ENCODE measurements around the gene MRPL17. TPM values are rescaled to one million over a fixed set of nuclear protein-coding genes. Genes with fewer than 3 reads are reported as not detected.
"Not testable (repeated sequence)": the region's sequence is repeated elsewhere in the genome, so short reads cannot be mapped to it uniquely, and the experiment has no call there.

Gene MRPL17
- total RNA-seq (2014; rRNA removed; shearing (Covaris generic); ENCODE audit: low replicate concordance), result 77.2 and 1,705 TPM in 2 replicates

GRCh38 chr11:6682936-6683861 is at the start of gene MRPL17:
Gene MRPL17, minus strand, starts transcription at chr11:6683340. Its CDS starts 44 bp downstream, at chr11:6683296.
- Histone ChIP-seq H3K27me3 (no peaks in the 10 kb centered on the region), H3K4me3 (peak within 1 kb of the TSS; percentile 95), H3K36me3 (peaks cover 24% of the 10 kb centered on the region), H3K9me3 (no peaks in the 10 kb centered on the region)
- DNase-seq, result peak; percentile 97

- Histone ChIP-seq H3K27me3 (no peaks in the 10 kb centered on the region), H3K4me3 (no peak overlapping the region), H3K9me3 (no peaks in the 10 kb centered on the region; the same call in 1 of the 2 replicates), H3K36me3 (no peaks in the 10 kb centered on the region)
- no peak for DNase-seq
Measured at GRCh38 chr11:6727971-6728760, 45.0 kb upstream of the MRPL17 start.

- Histone ChIP-seq H3K36me3 (no peaks in the 10 kb centered on the region), H3K9me3 (no peaks in the 10 kb centered on the region; the same call in 1 of the 2 replicates), H3K4me3 (no peak overlapping the region), H3K27me3 (no peaks in the 10 kb centered on the region)
- DNase-seq, result no peak
Measured at GRCh38 chr11:6725386-6725896, 42.3 kb upstream of the MRPL17 start.

GRCh38 chr11:6724013-6724412 is 40.9 kb upstream of the MRPL17 start:
- H3K27me3 ChIP-seq, result no peaks in the 10 kb centered on the region
- no peak overlapping the region for H3K4me3 ChIP-seq
- no peaks in the 10 kb centered on the region for H3K36me3 ChIP-seq
- H3K9me3 ChIP-seq, result no peaks in the 10 kb centered on the region; the same call in 1 of the 2 replicates
- DNase-seq, result no peak

- no peaks in the 10 kb centered on the region for H3K27me3 ChIP-seq
- no peaks in the 10 kb centered on the region for H3K36me3 ChIP-seq
- H3K4me3 ChIP-seq, result no peak overlapping the region
- no peaks in the 10 kb centered on the region; the same call in 1 of the 2 replicates for H3K9me3 ChIP-seq
- no peak for DNase-seq
Measured at GRCh38 chr11:6721343-6721742, 38.2 kb upstream of the MRPL17 start.

GRCh38 chr11:6719576-6719975 is 36.4 kb upstream of the MRPL17 start:
- Histone ChIP-seq H3K27me3 (no peaks in the 10 kb centered on the region), H3K4me3 (no peak overlapping the region), H3K36me3 (no peaks in the 10 kb centered on the region), H3K9me3 (peaks cover 2% of the 10 kb centered on the region; the same call in 1 of the 2 replicates)
- no peak for DNase-seq

- Histone ChIP-seq H3K27me3 (no peaks in the 10 kb centered on the region), H3K4me3 (no peak overlapping the region), H3K36me3 (no peaks in the 10 kb centered on the region), H3K9me3 (peaks cover 2% of the 10 kb centered on the region; the same call in 1 of the 2 replicates)
- DNase-seq, result no peak
Measured at GRCh38 chr11:6717426-6717825, 34.3 kb upstream of the MRPL17 start.

GRCh38 chr11:6711552-6711951 is 28.4 kb upstream of the MRPL17 start:
- DNase-seq, result peak; percentile 4
- H3K36me3 ChIP-seq, H3K4me3 ChIP-seq, H3K9me3 ChIP-seq, H3K27me3 ChIP-seq: not testable (repeated sequence)

GRCh38 chr11:6708876-6709275 is 25.7 kb upstream of the MRPL17 start:
- Histone ChIP-seq H3K9me3 (no peaks in the 10 kb centered on the region), H3K36me3 (no peaks in the 10 kb centered on the region)

GRCh38 chr11:6705905-6706535 is 22.9 kb upstream of the MRPL17 start:
- no peaks in the 10 kb centered on the region for H3K9me3 ChIP-seq
- H3K4me3 ChIP-seq, result no peak overlapping the region
- no peaks in the 10 kb centered on the region for H3K27me3 ChIP-seq
- no peak for DNase-seq
- no peaks in the 10 kb centered on the region for H3K36me3 ChIP-seq

More at GRCh38 chr11:6708876-6709275, 25.7 kb upstream of the MRPL17 start:
- DNase-seq, result no peak
- Histone ChIP-seq H3K4me3 (no peak overlapping the region), H3K27me3 (no peaks in the 10 kb centered on the region)

GRCh38 chr11:6703247-6704063 is 20.3 kb upstream of the MRPL17 start:
- Histone ChIP-seq H3K9me3 (no peaks in the 10 kb centered on the region), H3K27me3 (no peaks in the 10 kb centered on the region), H3K36me3 (no peaks in the 10 kb centered on the region), H3K4me3 (no peak overlapping the region)
- DNase-seq, result peak; percentile 50

- DNase-seq, H3K27me3 ChIP-seq, H3K4me3 ChIP-seq, H3K36me3 ChIP-seq, H3K9me3 ChIP-seq: not testable (repeated sequence)
Measured at GRCh38 chr11:6701955-6702354, 18.8 kb upstream of the MRPL17 start.

- Histone ChIP-seq H3K9me3 (no peaks in the 10 kb centered on the region), H3K36me3 (no peaks in the 10 kb centered on the region), H3K27me3 (no peaks in the 10 kb centered on the region), H3K4me3 (no peak overlapping the region)
- no peak for DNase-seq
Measured at GRCh38 chr11:6695377-6695776, 12.2 kb upstream of the MRPL17 start.

GRCh38 chr11:6694229-6694535 is 11.0 kb upstream of the MRPL17 start:
- H3K4me3 ChIP-seq, result no peak overlapping the region
- H3K36me3 ChIP-seq, result no peaks in the 10 kb centered on the region

GRCh38 chr11:6693342-6694228 is 10.4 kb upstream of the MRPL17 start:
- no peaks in the 10 kb centered on the region for H3K27me3 ChIP-seq
- H3K4me3 ChIP-seq, result no peak overlapping the region
- no peaks in the 10 kb centered on the region for H3K9me3 ChIP-seq
- H3K36me3 ChIP-seq, result no peaks in the 10 kb centered on the region
- peak; percentile 83 for DNase-seq

More at GRCh38 chr11:6694229-6694535, 11.0 kb upstream of the MRPL17 start:
- no peak for DNase-seq
- H3K9me3 ChIP-seq, result no peaks in the 10 kb centered on the region
- no peaks in the 10 kb centered on the region for H3K27me3 ChIP-seq
